ENCODE results near the gene TMEM38B. TPM values are rescaled to one million over a fixed set of nuclear protein-coding genes. Genes with fewer than 3 reads are reported as not detected.

The TMEM38B gene
- total RNA-seq, 1 donor from 2014 or later: 6.6 TPM

DNA sequence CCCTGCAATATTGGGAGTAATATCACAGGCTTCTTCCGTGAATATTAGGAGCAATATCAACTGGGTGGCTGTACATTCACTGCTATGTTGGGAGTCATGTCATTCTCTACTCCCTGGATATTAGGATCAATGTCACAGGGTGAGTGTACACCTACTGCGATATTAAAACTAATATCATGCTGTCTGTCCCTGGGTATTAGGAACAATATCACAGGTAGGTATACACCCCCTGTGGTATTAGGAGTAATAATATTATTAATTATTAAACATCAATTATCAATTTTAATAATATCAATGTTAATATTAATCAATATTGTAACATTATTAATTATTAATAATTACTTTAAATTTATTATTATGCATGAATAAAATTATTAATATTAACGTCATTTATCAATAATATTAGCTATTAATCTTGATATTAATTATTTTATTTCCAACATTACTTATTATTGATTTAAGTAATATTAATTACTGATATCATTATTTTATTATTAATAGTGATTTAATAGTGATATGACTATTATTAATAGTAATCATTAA is 121.9 kb downstream of the TMEM38B start:
- TF ChIP-seq, protein P1, sequence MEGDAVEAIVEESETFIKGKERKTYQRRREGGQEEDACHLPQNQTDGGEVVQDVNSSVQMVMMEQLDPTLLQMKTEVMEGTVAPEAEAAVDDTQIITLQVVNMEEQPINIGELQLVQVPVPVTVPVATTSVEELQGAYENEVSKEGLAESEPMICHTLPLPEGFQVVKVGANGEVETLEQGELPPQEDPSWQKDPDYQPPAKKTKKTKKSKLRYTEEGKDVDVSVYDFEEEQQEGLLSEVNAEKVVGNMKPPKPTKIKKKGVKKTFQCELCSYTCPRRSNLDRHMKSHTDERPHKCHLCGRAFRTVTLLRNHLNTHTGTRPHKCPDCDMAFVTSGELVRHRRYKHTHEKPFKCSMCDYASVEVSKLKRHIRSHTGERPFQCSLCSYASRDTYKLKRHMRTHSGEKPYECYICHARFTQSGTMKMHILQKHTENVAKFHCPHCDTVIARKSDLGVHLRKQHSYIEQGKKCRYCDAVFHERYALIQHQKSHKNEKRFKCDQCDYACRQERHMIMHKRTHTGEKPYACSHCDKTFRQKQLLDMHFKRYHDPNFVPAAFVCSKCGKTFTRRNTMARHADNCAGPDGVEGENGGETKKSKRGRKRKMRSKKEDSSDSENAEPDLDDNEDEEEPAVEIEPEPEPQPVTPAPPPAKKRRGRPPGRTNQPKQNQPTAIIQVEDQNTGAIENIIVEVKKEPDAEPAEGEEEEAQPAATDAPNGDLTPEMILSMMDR (conservative IDR thresholded peaks at IDR 0.05; ENCODE audit: low read depth, low read length): no peak
- DNase-seq (ENCODE audit: low read depth): no peak
- H3K4me3 ChIP-seq (ENCODE audit: low read depth, low read length): no peak overlapping the region

DNA sequence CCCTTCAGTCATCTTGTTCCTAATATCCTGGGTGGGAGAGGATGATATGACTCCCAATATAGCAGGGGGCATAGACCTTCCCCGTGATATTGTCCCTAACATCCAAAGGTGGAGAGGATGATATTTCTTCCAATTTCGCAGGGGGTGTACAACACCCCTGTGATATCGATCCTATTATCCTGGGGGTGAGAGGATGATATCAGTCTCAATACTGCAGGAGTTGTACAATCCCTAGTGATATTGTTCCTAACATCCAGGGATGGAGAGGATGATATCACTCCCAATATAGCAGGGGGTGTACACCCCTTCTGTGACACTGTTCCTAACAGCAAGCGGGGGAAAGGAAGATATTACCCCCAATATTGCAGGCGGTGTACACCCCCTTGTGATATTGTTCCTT is 122.6 kb downstream of the TMEM38B start:
- no peak for DNase-seq (ENCODE audit: low read depth)
- H3K4me3 ChIP-seq (ENCODE audit: low read depth, low read length): no peak overlapping the region
- TF ChIP-seq, protein P1 (conservative IDR thresholded peaks at IDR 0.05; ENCODE audit: low read depth, low read length): no peak

DNA sequence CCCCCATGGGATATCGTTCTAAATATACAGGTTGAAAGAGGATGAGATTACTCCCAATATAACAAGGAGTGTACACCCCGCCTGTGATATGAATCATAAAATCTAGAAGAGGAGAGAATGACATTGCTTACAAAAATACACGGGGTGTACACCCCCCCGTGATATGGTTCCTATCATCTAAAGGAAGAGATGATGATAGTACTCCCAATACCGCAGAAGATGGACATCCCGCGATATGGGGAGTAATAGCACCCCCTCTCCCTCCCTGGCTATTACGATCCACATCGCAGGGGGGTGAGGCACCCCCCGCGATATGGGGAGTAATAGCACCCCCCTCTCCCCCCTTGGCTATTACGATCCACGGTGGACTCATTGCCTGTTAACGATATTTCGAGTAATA is 124.6 kb downstream of the TMEM38B start:
- no peak overlapping the region for H3K4me3 ChIP-seq (ENCODE audit: low read depth, low read length)
- DNase-seq (ENCODE audit: low read depth): no peak
- TF ChIP-seq, protein P1 (conservative IDR thresholded peaks at IDR 0.05; ENCODE audit: low read depth, low read length): no peak

DNA sequence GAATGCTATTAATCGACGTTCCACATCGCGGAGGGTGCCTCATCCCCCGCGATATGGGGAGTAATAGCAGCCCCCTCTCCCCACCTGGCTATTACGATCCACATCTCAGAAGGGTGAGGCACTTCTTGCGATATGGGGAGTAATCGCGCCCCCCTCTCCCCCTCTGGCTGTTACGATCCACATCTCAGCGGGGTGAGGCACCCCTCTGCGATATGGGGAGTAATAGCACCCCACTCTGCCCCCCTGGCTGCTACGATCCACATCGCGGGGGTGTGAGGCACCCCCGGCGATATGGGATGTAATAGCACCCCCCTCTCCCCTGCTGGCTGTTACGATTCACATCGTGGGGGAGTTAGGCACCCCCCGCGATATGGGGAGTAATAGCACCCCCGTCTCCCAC is 128.5 kb downstream of the TMEM38B start:
- H3K4me3 ChIP-seq (ENCODE audit: low read depth, low read length): no peak overlapping the region
- TF ChIP-seq, protein P1 (conservative IDR thresholded peaks at IDR 0.05; ENCODE audit: low read depth, low read length): no peak
- no peak for DNase-seq (ENCODE audit: low read depth)

Other genes starting within 250 kb of the TMEM38B start
- 1.6 and 1.7 TPM in 2 replicates for gene FSD1L, start 246.5 kb upstream of the TMEM38B start, total RNA-seq
- 10.8 and 19.5 TPM in 2 replicates for gene FKTN, start 136.4 kb upstream of the TMEM38B start, total RNA-seq
- gene TAL2, start 32.1 kb upstream of the TMEM38B start, total RNA-seq: 0.29 TPM in 1 of 2 replicates, not detected in the other

Data from epithelial cell of proximal tubule (primary cell).